ENCODE measurements around the gene GLYR1. TPM values are rescaled to one million over a fixed set of nuclear protein-coding genes. Genes with fewer than 3 reads are reported as not detected.
A peak's percentile ranks its signal among the peaks of the same experiment; 100 is the strongest.

The GLYR1 gene
- total RNA-seq, 2 experiments from 2014 or later, result 80.4 to 85.4 TPM

- ChIA-PET CTCF (interaction anchor here (0.5 to 1.9 kb wide), 3 partner anchors 31 to 60 kb away, joined by 3 to 7 read pairs (median 3); partner anchors contain the start of genes ANKS3 and DNAAF8), POLR2A (interaction anchor here (1.4 to 3.8 kb wide), 3 partner anchors 31 to 150 kb away, joined by 3 to 24 read pairs (median 13); partner anchors contain the start of genes ANKS3, DNAAF8, GLYR1 and UBN1)
- Mint-ChIP-seq H3K4me1 (peaks cover 36% of the 10 kb centered on the region), H3K27me3 (no peaks in the 10 kb centered on the region), H3K4me3 (peak overlapping the region; percentile 88), H3K36me3 (ENCODE audit: low read depth) (peaks cover 20% of the 10 kb centered on the region), H3K9me3 (no peaks in the 10 kb centered on the region), H3K27ac (peak overlapping the region; percentile 85)
- no peak for DNase-seq
These were observed 81.3 kb downstream of the GLYR1 start for GRCh38 chr16:4765511-4766474.

- Mint-ChIP-seq H3K4me3 (no peak overlapping the region), H3K36me3 (ENCODE audit: low read depth) (peaks cover 33% of the 10 kb centered on the region), H3K27me3 (no peaks in the 10 kb centered on the region), H3K4me1 (peaks cover 26% of the 10 kb centered on the region), H3K9me3 (no peaks in the 10 kb centered on the region), H3K27ac (no peak overlapping the region)
- ChIA-PET CTCF (interaction anchor here (0.7 kb wide), 1 partner anchor 39 kb away, joined by 4 read pairs; the partner anchor contains the start of gene ROGDI), POLR2A (interaction anchor here (1.0 kb wide), 1 partner anchor 38 kb away, joined by 4 read pairs; the partner anchor contains the start of gene ROGDI)
- no peak for DNase-seq
These were observed 83.3 kb downstream of the GLYR1 start for GRCh38 chr16:4763791-4764190.

DNA sequence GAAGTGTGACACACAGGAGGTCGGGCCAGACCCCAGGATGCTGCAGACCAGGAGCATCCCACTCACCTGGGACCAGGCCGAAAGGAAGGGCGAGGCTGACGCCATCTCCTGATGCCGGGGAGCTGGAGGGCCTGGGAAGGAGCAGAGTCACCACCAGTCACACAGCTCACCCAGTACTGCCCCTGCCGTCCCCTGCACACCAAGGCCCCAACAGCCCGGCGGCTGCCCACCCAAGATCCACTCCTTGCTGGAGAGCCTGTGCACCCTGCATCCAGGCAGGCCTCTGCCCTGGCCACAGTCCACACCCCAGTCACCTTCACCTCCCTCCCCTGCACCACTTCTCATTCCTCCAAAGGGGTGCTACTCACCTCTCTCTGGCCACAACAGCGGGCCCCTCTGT is 84.9 kb downstream of the GLYR1 start:
- Mint-ChIP-seq H3K36me3 (ENCODE audit: low read depth) (peaks cover 41% of the 10 kb centered on the region), H3K9me3 (no peaks in the 10 kb centered on the region), H3K27ac (no peak overlapping the region), H3K4me1 (peaks cover 14% of the 10 kb centered on the region), H3K27me3 (no peaks in the 10 kb centered on the region), H3K4me3 (no peak overlapping the region)
- CTCF ChIA-PET, result no interaction called here
- no peak for DNase-seq
- POLR2A ChIA-PET, result interaction anchor here (1.9 kb wide), 1 partner anchor 27 kb away, joined by 4 read pairs; the partner anchor contains the start of genes ANKS3 and DNAAF8

- ChIA-PET POLR2A (interaction anchor here (1.0 kb wide), 1 partner anchor 67 kb away, joined by 3 read pairs; the partner anchor contains the start of gene NUDT16L1), CTCF (no interaction called here)
- Mint-ChIP-seq H3K36me3 (ENCODE audit: low read depth) (peaks cover 48% of the 10 kb centered on the region), H3K4me3 (no peak overlapping the region), H3K4me1 (peaks cover 5% of the 10 kb centered on the region), H3K27me3 (no peaks in the 10 kb centered on the region), H3K9me3 (peaks cover 4% of the 10 kb centered on the region), H3K27ac (no peak overlapping the region)
- DNase-seq, result no peak
These were observed 86.7 kb downstream of the GLYR1 start for GRCh38 chr16:4760221-4760910.

GRCh38 chr16:4755687-4756086 is 91.4 kb downstream of the GLYR1 start:
- Mint-ChIP-seq H3K27me3 (no peaks in the 10 kb centered on the region), H3K36me3 (ENCODE audit: low read depth) (peaks cover 50% of the 10 kb centered on the region), H3K27ac (no peak overlapping the region), H3K9me3 (peaks cover 4% of the 10 kb centered on the region), H3K4me3 (no peak overlapping the region), H3K4me1 (no peaks in the 10 kb centered on the region)
- ChIA-PET CTCF (no interaction called here), POLR2A (no interaction called here)
- DNase-seq, result no peak

DNA sequence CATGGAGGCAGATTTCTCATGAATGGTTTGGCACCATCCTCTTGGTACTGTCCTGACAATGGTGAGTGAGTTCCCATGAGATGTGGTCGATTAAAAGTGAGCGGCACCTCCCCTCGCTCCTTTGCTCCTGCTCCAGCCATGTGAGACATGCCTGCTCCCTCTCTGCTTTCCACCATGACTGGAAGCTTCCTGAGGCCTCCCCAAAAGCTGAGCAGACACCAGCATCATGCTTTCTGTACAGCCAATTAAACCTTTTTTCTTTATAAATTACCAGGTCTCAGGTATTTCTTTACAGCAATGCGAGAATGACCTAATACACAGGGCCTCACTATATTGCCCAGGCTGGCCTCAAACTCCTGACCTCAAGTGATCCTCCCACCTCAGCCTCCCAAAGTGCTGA is 92.2 kb downstream of the GLYR1 start:
- Mint-ChIP-seq H3K36me3 (ENCODE audit: low read depth) (peaks cover 44% of the 10 kb centered on the region), H3K4me3 (no peak overlapping the region), H3K27me3 (no peaks in the 10 kb centered on the region), H3K9me3 (peaks cover 4% of the 10 kb centered on the region), H3K4me1 (no peaks in the 10 kb centered on the region), H3K27ac (no peak overlapping the region)
- no peak for DNase-seq
- ChIA-PET CTCF (no interaction called here), POLR2A (no interaction called here)

DNA sequence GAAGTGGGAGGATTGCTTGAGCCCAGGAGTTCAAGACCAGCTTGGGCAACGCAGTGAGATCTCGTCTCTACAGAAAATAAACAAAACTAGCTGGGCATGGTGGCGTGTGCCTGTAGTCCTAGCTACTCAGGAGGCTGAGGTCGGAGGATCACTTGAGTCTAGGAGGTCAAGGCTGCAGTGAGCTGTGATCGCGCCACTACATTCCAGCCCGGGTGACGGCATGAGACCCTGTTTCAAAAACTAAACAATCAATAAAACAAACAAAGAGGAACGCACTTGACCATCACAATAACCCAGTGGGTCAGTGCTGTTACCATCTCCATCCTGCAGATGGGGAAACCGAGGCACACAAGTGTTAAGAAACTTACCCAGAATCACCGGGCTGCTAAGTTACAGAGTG is 93.9 kb downstream of the GLYR1 start:
- H3K9me3 Mint-ChIP-seq, result peaks cover 4% of the 10 kb centered on the region
- no peak overlapping the region for H3K27ac Mint-ChIP-seq
- H3K36me3 Mint-ChIP-seq (ENCODE audit: low read depth), result peaks cover 33% of the 10 kb centered on the region
- no peak overlapping the region for H3K4me3 Mint-ChIP-seq
- POLR2A ChIA-PET, result no interaction called here
- no peaks in the 10 kb centered on the region for H3K4me1 Mint-ChIP-seq
- CTCF ChIA-PET, result interaction anchor here (0.6 kb wide), 1 partner anchor 39 kb away, joined by 5 read pairs; no protein-coding TSS in a partner anchor
- no peaks in the 10 kb centered on the region for H3K27me3 Mint-ChIP-seq
- DNase-seq, result no peak

Other genes starting within 250 kb of the GLYR1 start
- gene UBALD1, start 232.4 kb downstream of the GLYR1 start, total RNA-seq, result 10 to 100 TPM; 15.9 to 19.3 TPM
- 10 to 100 TPM; 71.8 to 73.3 TPM for gene MGRN1, start 222.5 kb downstream of the GLYR1 start, total RNA-seq
- 10 to 100 TPM; 24.2 to 25.5 TPM for gene NUDT16L1, start 153.7 kb downstream of the GLYR1 start, total RNA-seq
- gene ANKS3, start 113.0 kb downstream of the GLYR1 start, total RNA-seq, result 10 to 100 TPM in 1 of 2 experiments, 1 to 10 TPM in 1; 10.0 to 10.2 TPM
- gene DNAAF8, start 112.8 kb downstream of the GLYR1 start, total RNA-seq, result not detected
- gene ZNF500, start 80.1 kb downstream of the GLYR1 start, total RNA-seq, result 10 to 100 TPM; 14.7 to 15.3 TPM
- not detected for gene SEPTIN12, start 58.9 kb downstream of the GLYR1 start, total RNA-seq
- not detected for gene SMIM22, start 51.9 kb downstream of the GLYR1 start, total RNA-seq
- gene ROGDI, start 44.7 kb downstream of the GLYR1 start, total RNA-seq, result 1 to 10 TPM; 5.9 to 6.9 TPM
- 10 to 100 TPM; 39.2 to 39.6 TPM for gene UBN1, start 193 bp upstream of the GLYR1 start, total RNA-seq
- gene PPL, start 89.9 kb upstream of the GLYR1 start, total RNA-seq, result under 1 TPM in 1 of 2 experiments, not detected in 1; 0.08 TPM
- under 1 TPM in 1 of 2 experiments, not detected in 1; 0.03 TPM for gene SEC14L5, start 111.0 kb upstream of the GLYR1 start, total RNA-seq
- 10 to 100 TPM; 12.5 to 12.8 TPM for gene NAGPA, start 186.6 kb upstream of the GLYR1 start, total RNA-seq
- not detected for gene C16orf89, start 218.7 kb upstream of the GLYR1 start, total RNA-seq
- 10 to 100 TPM; 18.7 to 19.3 TPM for gene ALG1, start 224.6 kb upstream of the GLYR1 start, total RNA-seq